NCI-H1105 (cell line): ENCODE measurements around the gene DTNB.

ENCODE experiments used
- DNase-seq: peaks from one replicate; lab custom pipeline; 2025; lab: John Stamatoyannopoulos, UW

The DTNB gene

DNA sequence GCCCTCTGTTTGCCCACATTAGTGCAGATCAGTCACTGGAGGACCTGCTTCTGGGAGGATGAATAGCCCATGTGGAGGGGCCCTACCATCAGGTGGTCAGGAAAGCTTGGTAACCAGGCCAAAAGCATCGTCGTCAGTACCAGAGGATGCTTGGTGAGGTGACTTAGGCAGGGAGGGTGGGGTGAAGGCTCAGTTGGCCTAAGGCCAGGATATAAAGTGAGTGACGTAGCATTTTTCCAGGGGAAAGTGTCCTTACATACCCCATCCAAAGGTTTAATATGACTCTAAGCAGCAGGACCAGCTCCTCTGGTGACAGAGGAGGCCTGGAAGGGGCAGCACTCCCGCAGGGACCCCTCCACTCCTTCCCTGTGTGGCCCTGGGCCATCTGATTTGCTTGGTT lies 303.9 kb downstream of the DTNB start:
- no peak for DNase-seq

DNA sequence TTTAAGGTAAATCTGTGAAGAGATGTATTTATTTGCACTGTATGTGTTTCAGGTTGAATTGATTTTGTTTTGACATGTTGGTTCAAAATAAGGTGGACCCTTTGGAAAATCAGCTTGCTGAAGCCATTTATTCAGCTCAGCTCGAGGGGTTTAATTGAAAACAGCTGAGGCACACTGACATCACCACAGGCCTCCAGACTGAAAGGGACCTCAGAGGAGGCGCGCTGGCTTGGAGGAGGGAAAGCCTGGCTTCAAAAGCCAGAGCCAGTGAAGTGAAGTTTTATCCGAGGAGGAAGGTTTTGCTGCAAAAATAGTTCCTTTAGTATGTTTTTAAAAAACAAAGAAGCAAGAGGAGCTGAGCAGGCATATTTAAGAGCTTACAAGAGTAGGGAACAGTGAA lies 304.7 kb downstream of the DTNB start:
- DNase-seq, result no peak

- DNase-seq, result no peak
These were observed 306.1 kb downstream of the DTNB start for GRCh38 chr2:25367296-25367695.

DNA sequence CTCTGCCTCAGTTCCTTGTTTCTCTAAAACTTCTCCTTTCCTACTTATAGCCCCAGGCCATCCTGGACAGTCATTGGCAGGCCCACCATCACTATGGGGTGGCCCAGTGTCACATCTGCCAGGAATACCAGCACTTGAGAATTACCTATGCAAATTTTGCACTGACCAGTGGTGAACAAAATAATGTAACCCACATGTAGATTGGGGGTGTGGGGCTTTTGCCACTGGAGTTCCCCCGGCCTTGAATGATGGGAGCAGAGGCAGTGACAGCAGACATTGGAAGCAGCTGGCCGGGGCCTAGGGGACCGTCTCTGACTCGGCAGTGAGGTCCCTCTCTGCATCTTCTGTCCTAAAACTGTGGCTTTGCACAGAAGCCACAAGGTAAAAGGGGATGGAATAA lies 306.7 kb downstream of the DTNB start:
- DNase-seq, result no peak

- DNase-seq, result no peak
These were observed 308.1 kb downstream of the DTNB start for GRCh38 chr2:25365241-25365640.

- peak; percentile 4 for DNase-seq
These were observed 309.6 kb downstream of the DTNB start for GRCh38 chr2:25363733-25364132.

GRCh38 chr2:25362434-25363145 lies 310.8 kb downstream of the DTNB start:
- DNase-seq, result no peak

GRCh38 chr2:25362049-25362433 lies 311.3 kb downstream of the DTNB start:
- DNase-seq, result peak; percentile 75

DNA sequence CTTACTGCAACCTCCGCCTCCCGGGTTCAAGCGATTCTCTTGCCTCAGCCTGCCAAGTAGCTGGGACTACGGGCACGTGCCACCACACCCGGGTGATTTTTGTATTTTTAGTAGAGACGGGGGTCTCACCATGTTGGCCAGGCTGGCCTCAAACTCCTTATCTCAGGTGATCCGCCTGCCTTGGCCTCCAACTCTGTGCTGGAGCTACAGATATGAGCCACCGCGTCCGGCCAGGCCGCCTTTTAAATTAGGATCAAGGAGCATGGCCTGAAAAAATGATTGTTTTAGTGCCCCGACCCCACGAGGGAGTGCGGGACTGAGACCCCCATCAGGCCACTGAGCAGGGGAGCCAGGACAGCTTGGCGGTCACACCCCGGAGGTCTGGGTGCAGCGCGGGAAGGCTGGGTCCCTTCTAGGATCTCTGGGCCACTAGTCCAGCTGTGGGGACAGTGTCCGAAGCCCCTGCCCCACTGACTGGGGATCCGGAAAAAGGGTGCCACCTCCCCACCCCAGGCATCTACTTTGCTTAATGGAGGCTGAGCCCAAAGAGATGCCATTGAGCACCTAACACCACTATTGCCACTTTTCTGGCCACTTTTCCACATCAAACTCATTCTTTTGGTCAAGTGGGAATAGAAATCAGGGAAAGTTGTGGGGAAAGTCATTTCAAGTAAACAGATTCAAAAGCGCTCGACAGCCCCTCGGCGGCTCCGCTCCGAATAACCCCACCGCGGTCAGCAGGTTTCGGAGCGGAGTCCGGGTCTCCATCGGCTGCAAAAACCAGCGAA lies 311.9 kb downstream of the DTNB start:
- DNase-seq, result no peak

DNA sequence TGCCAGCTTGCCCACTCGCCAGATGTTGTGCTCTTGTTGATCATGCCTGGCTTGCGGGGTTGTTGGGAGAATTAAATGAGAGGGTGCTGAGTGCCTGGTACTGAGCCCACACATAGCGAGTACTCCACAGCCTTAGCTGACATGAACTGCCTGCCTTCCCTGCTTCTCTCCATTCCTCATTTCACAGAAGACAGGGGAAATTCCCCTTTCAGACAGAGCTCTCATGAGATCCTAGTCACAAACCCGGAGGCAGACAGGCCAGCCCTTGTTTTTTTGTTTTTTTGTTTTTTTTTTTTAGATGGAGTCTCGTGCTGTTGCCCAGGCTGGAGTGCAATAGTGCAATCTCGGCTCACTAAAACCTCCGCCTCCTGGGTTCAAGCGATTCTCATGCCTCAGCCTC lies 314.5 kb downstream of the DTNB start:
- no peak for DNase-seq

- no peak for DNase-seq
These were observed 315.0 kb downstream of the DTNB start for GRCh38 chr2:25358249-25358815.

GRCh38 chr2:25356088-25356487 lies 317.3 kb downstream of the DTNB start:
- DNase-seq, result no peak

GRCh38 chr2:25355270-25355669 lies 318.1 kb downstream of the DTNB start:
- DNase-seq, result no peak

- no peak for DNase-seq
These were observed 319.3 kb downstream of the DTNB start for GRCh38 chr2:25354116-25354515.

DNA sequence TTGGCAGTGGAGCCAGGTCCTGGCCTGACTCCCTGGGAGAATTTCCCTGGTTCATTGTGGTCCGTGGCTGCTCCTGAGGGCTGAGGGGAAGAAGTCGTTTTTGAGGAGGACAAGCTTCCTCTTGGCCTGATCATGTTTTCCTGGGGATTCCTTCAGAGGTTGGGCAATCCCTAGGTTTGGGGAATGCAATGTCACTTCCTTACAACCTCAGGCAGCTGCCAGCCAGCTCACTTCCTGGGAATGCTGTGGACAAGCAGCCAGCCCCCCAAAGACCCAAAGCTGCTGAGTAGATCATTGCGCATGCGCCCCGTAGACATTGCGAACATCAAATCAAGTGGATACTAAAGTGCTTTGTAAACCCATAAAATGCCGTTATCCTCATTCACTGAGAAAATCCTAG lies 324.0 kb downstream of the DTNB start:
- no peak for DNase-seq

DNA sequence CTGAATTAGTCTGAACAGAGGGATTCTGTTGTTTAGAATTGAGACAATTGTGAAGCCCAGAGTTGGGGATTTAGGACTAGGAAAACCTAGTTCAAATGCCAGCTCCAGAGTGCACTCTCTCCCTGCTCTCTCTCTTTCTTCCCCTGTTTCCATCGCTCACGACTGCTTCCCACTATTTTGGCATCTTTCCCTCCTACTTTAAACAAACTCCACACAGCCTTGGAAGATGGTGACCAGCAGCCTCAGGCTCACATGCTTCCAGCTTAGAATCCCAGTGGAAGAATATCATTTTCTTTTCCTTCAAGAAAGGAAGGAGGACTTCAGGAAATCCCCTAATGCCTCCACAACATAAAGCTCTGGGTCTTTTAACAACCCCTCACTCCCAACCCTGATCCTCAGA lies 325.5 kb downstream of the DTNB start:
- DNase-seq, result no peak

DNA sequence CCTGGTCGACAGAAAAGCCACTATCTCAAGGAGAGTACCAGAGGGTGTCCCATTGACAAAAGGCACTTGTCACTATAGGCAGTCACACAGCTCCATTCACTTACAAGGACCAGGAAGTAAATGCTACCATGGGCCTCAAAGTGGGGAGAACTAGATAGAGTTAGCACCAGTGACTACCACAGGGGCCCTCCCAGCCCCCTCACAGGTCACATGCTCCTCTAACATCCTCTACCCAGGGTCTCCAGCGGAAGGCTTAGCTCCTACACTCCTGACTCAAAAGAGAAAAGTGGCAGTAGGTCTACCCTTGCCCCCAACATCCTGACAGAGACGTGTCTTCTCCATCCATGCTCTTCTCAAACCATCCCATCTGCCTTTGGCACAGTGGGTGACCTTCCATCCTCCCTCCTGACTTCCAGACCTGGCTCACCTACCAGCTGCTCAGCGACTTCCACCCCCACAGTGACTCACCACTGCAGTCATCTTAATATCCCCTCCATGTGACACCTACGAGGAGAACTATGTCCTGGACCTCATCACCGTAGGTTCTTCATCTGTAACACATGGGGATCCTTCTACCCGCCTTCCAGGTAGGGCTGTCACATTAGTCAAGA lies 326.1 kb downstream of the DTNB start:
- no peak for DNase-seq

DNA sequence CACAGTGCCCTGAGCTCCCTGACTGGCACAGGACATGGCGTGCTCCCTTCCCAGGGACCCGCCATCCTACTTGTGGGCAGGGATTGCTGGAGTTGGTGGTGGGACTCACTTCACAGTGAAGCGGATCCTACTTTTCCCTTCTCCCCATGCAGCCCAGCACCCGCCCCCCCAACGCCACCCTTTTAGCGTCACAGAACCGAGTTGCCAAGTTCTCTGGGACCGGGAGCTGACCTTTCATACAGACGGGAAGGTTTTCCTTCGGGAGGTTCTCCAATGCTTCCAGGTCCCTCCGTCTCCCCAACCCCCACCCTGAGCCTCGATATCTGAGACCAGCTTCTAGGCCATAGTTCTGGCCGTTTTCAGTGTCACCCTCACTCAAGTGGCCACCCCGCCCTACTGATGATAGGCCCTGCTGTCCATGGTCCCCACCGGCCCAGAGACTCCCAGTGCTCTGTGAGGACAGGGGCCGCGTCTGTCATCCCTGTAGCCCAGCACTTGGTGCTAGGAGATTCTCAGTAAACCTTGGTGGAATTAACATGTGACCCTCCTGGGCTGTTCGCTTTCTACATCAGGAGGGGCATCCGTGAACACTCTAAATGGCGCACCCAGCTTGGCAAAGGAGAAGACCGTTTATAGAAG lies 330.1 kb downstream of the DTNB start:
- DNase-seq, result no peak

- DNase-seq, result peak; percentile 57
These were observed 330.8 kb downstream of the DTNB start for GRCh38 chr2:25342372-25343186.

- peak; percentile 54 for DNase-seq
These were observed 331.5 kb downstream of the DTNB start, which contains the start of gene DNMT3A for GRCh38 chr2:25341753-25342371. Gene DNMT3A (minus strand): TSS chr2:25341925. CDS start chr2:25313984, 27,941 bp downstream.
